GM03348 (cell line): Measurements from ENCODE around the gene GPATCH3.
A peak's percentile ranks its signal among the peaks of the same experiment; 100 is the strongest.
"Not testable (repeated sequence)": the region's sequence is repeated elsewhere in the genome, so short reads cannot be mapped to it uniquely, and the experiment has no call there.

Experiments used
- DNase-seq: peaks from one replicate; pipeline ENCODE4 v3.0.0; 2012; ENCODE audit warnings: low spot score

Gene GPATCH3, protein sequence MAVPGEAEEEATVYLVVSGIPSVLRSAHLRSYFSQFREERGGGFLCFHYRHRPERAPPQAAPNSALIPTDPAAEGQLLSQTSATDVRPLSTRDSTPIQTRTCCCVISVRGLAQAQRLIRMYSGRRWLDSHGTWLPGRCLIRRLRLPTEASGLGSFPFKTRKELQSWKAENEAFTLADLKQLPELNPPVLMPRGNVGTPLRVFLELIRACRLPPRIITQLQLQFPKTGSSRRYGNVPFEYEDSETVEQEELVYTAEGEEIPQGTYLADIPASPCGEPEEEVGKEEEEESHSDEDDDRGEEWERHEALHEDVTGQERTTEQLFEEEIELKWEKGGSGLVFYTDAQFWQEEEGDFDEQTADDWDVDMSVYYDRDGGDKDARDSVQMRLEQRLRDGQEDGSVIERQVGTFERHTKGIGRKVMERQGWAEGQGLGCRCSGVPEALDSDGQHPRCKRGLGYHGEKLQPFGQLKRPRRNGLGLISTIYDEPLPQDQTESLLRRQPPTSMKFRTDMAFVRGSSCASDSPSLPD

DNA sequence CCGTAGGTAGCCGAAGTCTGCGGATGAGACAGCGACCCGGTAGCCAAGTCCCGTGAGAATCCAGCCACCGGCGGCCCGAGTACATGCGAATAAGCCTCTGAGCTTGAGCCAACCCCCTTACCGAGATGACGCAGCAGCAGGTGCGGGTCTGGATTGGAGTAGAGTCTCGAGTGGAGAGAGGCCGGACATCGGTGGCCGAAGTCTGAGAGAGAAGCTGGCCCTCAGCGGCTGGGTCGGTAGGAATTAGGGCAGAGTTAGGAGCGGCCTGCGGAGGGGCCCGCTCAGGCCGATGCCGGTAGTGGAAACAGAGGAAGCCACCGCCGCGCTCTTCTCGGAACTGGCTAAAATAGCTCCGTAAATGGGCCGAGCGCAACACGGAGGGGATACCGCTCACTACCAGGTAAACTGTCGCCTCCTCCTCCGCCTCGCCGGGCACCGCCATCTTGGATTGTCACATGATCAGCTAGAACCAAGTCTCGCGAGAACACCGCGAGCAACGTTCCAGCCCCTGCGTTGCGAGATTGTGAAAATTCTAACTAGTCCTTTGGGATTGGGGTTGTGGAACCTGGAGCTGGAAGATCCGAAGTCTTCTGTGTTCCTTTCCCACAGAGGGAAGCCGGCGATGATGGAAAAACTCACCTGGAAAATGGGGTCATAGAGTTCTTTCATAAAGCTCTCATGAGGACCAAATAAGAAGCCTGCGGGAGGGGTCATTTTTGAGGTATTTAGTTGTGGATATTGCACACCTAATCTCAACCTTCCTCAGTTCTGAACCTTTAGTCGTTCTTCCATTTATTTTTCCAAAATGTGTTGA lies at the start of gene GPATCH3:
Gene GPATCH3 (minus strand): TSS at position 467 of the 814 bp plus-strand sequence. CDS start 25 bp downstream, at position 442.
- DNase-seq = peak; percentile 93

DNA sequence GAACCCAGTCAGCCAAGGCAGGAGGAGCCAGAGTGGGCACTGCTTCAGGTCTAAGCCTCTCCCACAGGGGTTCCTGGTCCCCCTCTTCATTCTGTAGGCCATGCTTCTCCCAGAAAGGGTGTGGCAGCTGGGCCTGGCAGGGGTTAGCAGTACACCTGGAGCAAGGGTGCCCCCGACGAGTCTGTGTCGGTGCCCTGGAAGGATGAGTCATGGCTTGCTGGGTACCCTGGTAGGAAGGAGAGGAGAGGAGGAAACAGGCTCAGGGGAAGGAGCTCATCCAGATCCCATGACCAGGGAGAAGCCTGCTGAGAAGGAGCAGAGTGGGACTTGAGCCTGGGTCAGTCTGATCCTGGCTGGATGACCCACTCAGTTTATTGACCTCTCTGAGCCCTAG lies 49.7 kb upstream of the GPATCH3 start:
- DNase-seq = no peak

DNA sequence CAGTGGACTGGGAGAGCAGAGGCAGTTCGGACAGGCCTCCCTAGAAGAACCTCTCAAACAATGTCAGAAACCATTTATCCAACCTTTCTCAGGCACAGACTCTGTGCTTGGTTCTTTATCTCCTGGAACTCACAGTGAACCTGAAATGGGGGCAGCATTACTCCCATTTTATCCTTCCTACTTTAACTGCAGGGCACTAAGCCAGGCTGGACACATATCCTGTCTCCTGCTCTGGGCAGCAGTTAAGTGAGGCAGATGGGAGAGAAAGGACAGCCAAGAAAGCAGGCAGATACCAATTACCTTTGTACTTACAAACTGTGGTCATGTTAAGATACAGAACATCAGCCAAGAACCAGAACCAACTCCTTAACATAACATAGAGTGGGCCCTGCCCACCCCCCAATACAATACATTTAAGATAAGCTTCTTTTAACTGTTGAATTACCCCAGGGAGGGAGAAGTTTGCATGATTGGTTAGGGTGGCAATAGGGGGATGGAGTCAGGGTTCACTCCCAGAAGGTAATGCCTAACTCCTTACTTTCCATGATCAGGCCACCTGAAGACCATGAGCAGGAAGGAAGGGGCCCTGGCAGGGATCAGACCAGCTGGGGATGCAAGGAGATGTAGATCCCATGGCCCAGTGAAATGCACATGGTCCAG lies 49.1 kb upstream of the GPATCH3 start:
- DNase-seq = no peak

DNA sequence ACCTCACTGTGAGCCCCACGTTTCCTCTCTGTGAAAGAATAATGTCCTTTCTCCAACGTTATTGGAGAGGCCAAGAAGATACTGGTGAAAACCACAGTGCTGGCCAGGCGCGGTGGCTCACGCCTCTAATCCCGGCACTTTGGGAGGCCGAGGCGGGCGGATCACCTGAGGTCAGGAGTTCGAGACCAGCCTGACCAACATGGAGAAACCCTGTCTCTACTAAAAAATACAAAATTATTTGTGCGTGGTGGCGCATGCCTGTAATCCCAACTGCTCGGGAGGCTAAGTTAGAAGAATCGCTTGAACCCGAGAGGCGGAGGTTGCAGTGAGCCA lies 48.4 kb upstream of the GPATCH3 start:
- DNase-seq = not testable (repeated sequence)

DNA sequence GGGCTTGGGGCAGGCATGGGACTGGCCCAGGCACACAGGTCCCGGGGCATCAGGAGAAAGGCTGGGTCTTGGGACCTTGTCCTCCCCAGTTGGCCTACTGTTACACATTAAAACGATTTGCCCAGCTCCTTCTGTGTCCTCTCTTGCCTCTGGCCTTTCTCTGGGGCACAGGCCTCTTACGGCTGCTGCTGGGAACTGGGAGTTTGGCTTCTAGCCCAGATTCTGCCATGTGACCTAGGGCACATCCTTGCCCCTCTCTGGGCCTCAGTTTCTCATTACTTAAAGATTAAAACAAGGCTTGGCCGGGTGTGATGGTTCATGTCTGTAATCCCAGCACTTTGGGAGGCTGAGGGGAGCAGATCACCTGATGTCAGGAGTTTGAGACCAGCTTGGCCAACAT lies 46.0 kb upstream of the GPATCH3 start:
- DNase-seq = no peak

DNA sequence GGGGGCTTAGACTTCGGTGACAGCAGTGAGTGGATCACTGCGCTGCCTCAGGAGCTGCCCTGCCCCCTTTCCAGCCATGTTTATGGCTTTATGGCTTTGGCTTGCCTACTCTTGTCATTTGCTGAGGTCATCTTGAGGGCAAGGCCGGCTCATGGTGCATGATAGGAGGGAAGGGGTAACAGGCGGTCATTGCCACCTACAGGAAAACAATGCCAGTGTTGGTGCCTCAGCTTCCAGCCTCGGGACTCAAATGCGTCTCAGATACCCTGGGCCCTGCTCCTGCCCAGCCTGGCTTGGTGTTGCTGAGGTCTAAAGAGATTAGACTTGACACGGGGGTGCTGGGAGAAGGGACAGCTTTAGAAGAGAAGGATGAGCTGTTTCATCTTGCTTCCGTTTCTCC lies 45.5 kb upstream of the GPATCH3 start:
- DNase-seq = no peak

DNA sequence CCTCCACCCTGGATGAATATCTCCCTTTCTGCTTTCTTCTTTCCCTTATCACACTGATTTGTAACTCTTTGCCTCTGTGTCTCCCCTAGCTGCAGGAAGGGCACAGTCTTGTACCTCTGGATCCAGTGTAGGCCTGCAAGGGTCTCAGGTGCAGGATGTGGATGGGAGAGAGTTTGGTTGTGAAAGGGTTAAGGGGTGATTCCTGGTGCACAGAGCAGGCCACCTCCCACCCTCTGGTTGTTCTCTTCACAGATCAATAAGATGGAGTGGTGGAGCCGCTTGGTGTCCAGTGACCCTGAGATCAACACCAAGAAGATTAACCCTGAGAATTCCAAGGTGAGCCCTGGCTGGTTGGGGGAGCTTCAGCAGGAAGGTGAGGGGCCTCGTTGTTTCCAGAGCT lies 44.9 kb upstream of the GPATCH3 start:
- DNase-seq = no peak

DNA sequence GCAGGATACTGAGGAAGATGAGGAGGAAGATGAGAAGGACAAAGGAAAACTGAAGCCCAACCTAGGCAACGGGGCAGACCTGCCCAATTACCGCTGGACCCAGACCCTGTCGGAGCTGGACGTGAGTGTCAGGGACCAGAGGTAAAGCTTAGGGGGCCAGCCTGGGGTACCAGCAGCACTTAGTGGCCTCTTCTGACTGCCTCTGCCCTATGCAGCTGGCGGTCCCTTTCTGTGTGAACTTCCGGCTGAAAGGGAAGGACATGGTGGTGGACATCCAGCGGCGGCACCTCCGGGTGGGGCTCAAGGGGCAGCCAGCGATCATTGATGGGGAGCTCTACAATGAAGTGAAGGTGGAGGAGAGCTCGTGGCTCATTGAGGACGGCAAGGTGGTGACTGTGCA lies 42.4 kb upstream of the GPATCH3 start:
- no peak for DNase-seq

DNA sequence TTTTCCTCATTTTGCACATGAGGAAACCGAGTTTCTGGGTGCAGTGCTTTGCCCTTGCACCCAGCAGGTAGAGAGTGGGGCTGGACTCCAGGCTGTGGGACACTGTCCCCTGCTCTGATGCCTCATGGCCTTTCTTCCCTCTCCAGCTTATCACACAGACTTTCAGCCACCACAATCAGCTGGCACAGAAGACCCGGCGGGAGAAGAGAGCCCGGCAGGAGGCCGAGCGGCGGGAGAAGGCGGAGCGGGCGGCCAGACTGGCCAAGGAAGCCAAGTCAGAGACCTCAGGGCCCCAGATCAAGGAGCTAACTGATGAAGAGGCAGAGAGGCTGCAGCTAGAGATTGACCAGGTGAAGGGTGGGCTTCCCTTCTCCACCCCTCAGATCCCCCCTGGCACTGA lies 41.0 kb upstream of the GPATCH3 start:
- no peak for DNase-seq

DNA sequence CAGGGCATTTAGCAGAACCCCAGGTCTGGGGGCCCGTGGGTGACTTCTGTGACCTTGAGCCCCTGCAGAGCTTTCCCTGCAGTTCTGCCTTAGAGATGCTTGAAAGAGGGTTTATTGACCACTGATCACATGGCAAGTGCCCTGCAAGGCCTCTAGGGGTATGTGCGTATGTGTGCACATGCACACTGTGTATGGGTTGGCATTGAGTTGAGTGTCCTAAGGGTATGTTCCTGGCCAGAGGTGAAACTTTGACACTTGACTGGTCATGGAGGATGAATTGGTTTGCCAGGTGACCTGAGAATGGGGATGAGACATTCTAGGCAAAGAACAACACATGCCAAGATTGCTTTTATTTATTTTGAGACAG lies 38.4 kb upstream of the GPATCH3 start:
- no peak for DNase-seq

DNA sequence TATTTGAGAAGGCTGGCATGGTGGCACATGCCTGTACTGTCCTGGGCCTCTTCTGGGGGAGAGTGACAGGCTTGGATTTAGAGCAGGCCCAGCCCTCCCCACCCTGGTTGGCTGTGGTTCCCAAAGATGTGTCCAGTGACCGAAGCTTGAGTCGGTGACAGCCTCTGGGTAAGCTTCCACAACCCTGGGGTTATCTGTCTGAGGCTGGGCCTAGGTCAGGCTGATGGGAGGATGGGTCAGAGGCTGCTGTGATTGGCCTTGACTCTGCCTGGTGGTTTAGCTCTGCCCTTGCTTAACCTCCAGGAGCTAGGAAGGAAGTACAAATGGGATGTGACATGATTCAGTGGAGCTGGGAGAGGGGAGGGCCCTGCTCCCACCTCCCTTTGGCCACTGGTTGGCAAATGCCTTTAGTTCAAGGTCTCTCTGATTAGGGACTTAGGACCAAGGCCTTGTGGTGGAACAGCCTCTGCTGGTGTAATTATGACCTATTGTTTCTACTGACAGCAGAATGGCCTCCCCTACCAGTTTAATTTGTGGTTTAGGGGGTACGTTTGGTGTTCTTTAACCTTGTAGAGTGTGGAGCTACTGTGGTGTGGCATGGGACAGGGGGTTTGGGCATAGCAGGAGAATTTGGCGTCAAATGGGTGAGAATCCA lies 37.9 kb upstream of the GPATCH3 start:
- DNase-seq = no peak

DNA sequence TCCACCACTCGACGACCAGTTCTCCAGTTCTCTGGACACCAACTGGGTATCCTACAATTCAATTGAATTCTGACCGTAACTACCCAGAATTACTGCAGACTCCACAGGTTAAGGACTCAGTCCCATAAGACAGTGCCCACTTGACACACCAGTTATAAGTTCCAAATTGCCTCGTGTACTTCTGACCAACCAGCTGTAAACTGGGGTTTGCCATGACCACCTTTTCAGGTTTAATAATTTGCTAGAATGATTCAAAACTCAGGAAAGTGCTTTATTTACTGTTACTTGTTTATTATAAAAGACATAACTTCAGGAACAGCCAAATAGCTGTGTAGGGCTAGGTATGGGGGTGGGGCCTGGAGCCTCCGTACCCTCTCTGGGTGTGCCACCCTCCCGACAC lies 36.6 kb upstream of the GPATCH3 start:
- no peak for DNase-seq

DNA sequence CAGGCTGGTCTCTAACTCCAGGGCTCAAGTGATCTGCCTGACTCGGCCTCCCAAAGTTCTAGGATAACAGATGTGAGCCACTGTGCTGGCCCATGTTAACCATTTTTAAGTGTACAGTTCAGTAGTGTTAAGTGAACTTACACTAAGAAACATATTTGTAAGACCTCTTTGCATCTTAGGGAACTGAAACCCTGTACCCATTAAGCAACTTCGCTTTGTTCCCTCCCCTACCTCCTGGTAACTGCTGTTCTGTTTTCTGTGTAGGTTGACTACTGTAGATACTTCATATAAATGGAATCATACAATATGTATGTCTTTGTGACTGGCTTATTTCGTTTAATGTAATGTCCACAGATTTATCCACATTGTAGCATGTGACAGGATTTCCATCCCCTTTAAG lies 32.3 kb upstream of the GPATCH3 start:
- DNase-seq = no peak

DNA sequence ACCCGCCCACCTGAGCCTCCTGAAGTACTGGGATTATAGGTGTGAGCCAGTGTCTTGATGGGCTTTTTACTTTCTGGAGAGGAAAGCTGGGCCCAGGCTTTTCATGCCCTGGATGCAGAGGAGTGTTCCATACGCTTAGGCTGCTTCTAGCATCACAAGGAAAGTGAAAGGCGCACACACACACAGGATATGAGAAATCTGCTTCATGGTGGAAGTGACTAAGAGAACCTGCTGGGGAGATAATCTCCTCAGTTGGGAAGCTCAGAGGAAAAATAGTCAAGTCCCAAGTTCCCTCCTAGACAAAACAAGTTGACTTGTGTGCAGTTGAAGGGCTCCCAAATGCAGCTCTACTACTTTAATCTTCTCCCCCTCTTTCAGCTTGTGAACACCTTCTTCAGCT lies 23.4 kb upstream of the GPATCH3 start:
- no peak for DNase-seq

DNA sequence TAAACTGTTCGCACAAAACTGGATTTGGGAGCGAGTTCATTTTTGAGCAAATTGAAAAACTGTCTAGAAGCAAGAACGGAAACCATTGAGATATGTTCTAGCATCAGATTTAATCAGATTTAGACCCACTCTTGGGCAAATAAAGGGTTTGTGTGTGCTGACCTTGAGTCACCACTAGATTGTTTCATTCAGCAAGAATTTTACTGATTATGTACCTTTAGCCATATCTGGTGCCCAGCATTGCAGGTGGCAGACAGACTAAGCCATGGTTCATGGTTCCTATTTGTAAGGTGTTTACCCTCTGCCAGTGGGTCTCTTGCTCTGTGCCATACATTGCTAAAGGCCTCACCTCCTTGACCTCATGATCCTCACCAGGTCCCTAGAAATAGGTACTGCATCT lies 22.6 kb upstream of the GPATCH3 start:
- no peak for DNase-seq

DNA sequence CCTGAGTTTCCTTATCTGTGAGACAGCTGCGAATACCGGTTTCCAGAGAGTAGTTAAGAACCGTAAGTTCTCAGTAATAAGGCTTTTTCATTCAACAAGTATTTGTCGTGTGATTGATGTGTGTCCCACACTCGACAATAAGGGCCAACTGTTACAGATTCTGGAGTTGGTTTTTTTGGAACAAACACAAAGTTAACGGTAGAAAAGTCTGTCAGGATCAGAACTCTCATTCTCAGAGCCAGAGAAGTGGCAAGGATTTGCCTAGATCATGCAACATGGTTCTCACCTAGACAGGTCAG lies 22.1 kb upstream of the GPATCH3 start:
- DNase-seq = no peak

DNA sequence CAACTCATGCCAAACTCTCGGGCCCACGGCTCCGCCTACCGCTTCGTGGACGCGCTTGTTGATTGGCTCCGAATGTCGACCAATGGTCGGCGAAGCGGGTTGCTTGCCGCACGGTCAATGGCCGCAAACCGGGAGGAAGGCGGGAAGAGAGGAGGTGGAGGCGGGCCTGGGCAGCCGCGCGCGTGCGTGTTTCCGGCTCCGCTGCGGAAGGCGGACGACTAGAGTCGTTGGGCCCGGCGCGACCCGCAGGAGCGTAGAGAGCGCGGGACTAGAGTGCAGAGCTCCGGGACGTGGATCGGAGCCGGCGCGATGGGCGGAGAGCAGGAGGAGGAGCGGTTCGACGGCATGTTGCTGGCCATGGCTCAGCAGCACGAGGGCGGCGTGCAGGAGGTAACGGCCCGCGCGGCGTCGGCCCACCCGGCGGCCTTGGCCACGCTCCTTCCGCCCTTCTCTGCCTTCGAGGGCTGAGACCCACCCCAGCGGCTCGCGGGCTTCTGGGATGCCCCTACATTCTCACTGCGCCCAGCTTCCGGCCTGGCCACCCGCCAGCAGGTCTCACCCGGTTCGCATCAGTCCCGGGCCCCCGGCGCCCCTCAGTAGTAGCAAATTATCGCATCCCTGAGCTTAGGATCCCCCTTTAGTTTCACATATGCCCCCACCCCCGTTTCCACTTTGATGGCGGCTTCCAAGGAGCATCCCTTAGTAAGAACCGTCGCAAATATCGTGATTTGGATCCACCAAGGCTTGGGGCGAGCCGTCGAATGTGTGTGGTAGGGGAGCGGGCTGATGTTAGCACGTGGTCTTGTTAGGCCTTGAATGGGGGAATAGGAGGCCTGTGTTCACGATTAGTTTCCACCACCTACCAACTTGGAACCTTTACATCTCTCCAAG lies 21.5 kb upstream of the GPATCH3 start, which contains the start of gene NUDC:
Gene NUDC (plus strand): TSS at position 204 of the 891 bp plus-strand sequence. CDS start 106 bp downstream, at position 310.
- peak; percentile 99 for DNase-seq

DNA sequence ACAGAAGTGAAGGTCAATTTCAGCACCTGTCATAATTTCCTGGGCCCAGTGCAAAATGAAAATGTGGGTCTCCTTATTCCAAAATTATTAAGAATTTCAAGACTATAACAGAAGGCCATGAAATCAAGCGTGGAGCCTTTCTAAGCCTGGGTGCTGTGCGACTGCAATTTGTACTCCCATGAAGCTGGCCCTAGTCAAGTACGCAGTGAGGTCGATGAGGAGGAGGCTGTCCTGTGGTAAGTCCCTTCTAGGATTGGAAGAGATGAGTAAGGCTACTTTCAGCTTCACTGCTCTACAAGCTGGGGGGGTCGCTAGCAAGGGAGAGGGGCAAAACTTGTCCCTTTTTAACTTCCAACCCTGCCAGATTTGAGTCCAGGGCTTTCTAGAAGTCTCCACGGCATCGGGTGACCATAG lies 20.9 kb upstream of the GPATCH3 start:
- no peak for DNase-seq

DNA sequence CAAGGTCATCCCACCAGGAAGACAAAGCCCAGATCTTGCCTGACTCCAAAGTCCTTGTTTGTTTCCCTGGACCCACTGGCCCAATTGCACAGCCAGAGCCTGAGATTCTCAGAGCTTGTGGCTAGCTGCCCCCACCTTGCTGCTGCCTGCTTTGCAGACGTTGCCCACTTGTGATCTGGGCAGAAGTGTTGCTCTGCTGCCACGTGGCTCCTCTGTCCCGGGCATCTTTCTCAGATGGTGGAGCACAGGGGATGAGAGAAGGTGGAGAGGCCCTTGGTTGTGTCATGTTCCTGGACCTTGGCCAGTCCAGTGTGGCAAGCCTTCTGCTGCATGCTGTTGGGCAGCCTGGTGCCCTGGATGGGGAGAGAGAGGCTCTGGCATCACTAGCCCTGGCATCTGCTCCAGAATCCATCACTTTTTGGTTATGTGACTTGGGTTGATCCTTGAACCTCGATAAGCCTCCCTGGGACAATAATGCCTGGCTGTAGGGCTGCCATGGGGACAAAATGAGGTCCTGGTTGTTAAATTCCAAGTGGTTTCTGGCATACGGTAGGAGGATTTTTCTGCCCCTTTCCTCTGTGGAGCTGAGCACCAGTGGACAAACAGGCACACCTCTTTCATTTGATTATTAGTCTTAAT lies 15.1 kb upstream of the GPATCH3 start:
- DNase-seq = no peak

DNA sequence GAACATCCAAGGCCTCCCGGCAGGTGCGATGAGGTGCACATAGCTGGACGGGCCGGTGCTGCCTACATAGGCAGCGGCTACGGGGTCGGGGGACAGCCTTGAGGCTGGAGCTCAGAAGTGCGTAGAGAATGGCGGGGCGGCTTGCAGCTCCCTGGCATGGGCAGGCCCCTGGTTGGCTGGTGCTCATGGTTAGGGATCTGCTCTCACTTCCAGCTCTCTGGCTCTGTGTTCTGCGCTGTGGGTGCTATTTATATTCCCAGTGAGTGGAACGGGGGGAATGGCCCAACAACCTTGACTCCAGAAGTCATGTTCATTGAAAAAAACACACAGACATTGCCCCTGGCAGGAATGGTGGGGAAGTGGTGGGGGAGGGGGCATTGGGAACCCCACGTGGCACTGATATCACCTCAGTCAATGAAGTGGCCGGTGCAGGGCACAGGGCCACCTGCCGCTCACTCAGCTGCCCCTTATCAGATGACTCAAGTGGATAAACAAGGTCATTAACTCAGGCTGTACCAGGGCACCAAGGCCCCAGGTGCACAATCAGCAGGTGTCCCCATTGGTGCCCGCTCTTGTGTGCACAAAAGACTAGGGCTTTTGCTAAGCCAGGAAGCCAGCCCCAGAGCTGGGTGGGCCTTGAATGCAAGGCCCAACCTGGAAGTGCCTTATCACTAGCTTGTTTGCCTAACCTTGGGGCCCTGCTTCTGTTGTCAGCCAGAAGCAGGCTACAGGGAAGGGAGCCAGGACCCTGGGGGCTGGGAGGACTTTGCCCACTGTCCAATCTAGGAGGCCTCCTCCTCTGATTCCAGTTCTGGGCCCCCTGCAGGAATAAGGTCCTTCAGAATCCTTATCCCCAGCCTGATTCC lies 13.7 kb upstream of the GPATCH3 start, which contains the start of gene NR0B2:
Gene NR0B2 (minus strand): TSS at position 222 of the 866 bp plus-strand sequence. CDS start 35 bp downstream, at position 187.
- no peak for DNase-seq
